ENCODE results near the gene NUB1. TPM values are rescaled to one million over a fixed set of nuclear protein-coding genes. Genes with fewer than 3 reads are reported as not detected.

NUB1 gene
- polyA plus RNA-seq, 3 donors: 32.0 to 39.2 (median 37.2) TPM

GRCh38 chr7:151422212-151422611 lies 80.6 kb downstream of the NUB1 start:
- 94% methylated on average over 2 of the region's 5 CpGs for WGBS (ENCODE audit: insufficient coverage)
- no peak for DNase-seq

GRCh38 chr7:151423226-151423625 lies 81.6 kb downstream of the NUB1 start:
- Mint-ChIP-seq H3K27ac (no peak overlapping the region), H3K9me3 (peaks cover 20 to 41% (median 39%) of the 10 kb centered on the region in 7 donors), H3K4me1 (peaks cover 2% of the 10 kb centered on the region), H3K4me3 (no peak overlapping the region), H3K27me3 (ENCODE audit: low read depth in 3 of 3) (peaks cover 2 to 5% (median 2%) of the 10 kb centered on the region in 3 donors), H3K36me3 (peaks cover 0 to 5% of the 10 kb centered on the region in 2 donors)
- no peak for TF ChIP-seq CTCF (IDR thresholded peaks at IDR 0.05)
- Histone ChIP-seq H3K27ac (ENCODE audit: low read depth in 1 of 2, low read length in 2 of 2) (no peak overlapping the region), H3K9ac (ENCODE audit: insufficient read depth, low read length, poor library complexity, severe bottlenecking) (no peak overlapping the region), H3K9me3 (replicated peaks in 1 of 2; ENCODE audit: control insufficient read depth in 1 of 2, insufficient read depth in 1 of 2, low read length in 2 of 2) (peaks cover 25 to 30% of the 10 kb centered on the region in 2 donors), H4K20me1 (ENCODE audit: insufficient read depth, low read length) (no peaks in the 10 kb centered on the region), H3K4me1 (ENCODE audit: control insufficient read depth in 1 of 2, insufficient read depth in 2 of 2, low read length in 2 of 2) (no peaks in the 10 kb centered on the region), H3K79me2 (ENCODE audit: insufficient read depth, low read length) (no peaks in the 10 kb centered on the region), H2AFZ (ENCODE audit: insufficient read depth, low read depth, low read length, poor library complexity, severe bottlenecking) (no peak overlapping the region), H3K4me2 (replicated peaks; ENCODE audit: extremely low read depth, low read length, poor library complexity, severe bottlenecking) (no peak overlapping the region), H3K4me3 (replicated peaks in 1 of 3; ENCODE audit: low read depth in 2 of 3, low read length in 3 of 3) (no peak overlapping the region), H3K36me3 (replicated peaks in 1 of 2; ENCODE audit: control insufficient read depth in 1 of 2, insufficient read depth in 2 of 2, low read length in 2 of 2) (no peaks in the 10 kb centered on the region), H3K27me3 (ENCODE audit: control insufficient read depth in 2 of 2, insufficient read depth in 2 of 2, low read length in 2 of 2) (no peaks in the 10 kb centered on the region)
- WGBS (ENCODE audit: insufficient coverage): 93% methylated on average over 5 of the region's 7 CpGs
- DNase-seq: no peak
- intact Hi-C loops (cut with micrococcal nuclease): no loop called here

More at GRCh38 chr7:151422212-151422611, 80.6 kb downstream of the NUB1 start:
- Mint-ChIP-seq H3K9me3 (peaks cover 20 to 41% (median 37%) of the 10 kb centered on the region in 7 donors), H3K27ac (no peak overlapping the region), H3K4me3 (no peak overlapping the region), H3K36me3 (peaks cover 5 to 6% of the 10 kb centered on the region in 2 donors), H3K4me1 (peaks cover 4% of the 10 kb centered on the region), H3K27me3 (ENCODE audit: low read depth in 3 of 3) (peaks cover 1 to 2% (median 2%) of the 10 kb centered on the region in 3 donors)
- Histone ChIP-seq H3K36me3 (replicated peaks in 1 of 2; ENCODE audit: control insufficient read depth in 1 of 2, insufficient read depth in 2 of 2, low read length in 2 of 2) (no peaks in the 10 kb centered on the region), H3K27ac (ENCODE audit: low read depth in 1 of 2, low read length in 2 of 2) (no peak overlapping the region), H3K4me1 (ENCODE audit: control insufficient read depth in 1 of 2, insufficient read depth in 2 of 2, low read length in 2 of 2) (peaks cover 2 to 3% of the 10 kb centered on the region in 2 donors), H3K27me3 (ENCODE audit: control insufficient read depth in 2 of 2, insufficient read depth in 2 of 2, low read length in 2 of 2) (no peaks in the 10 kb centered on the region), H2AFZ (ENCODE audit: insufficient read depth, low read depth, low read length, poor library complexity, severe bottlenecking) (no peak overlapping the region), H3K4me2 (replicated peaks; ENCODE audit: extremely low read depth, low read length, poor library complexity, severe bottlenecking) (no peak overlapping the region), H3K79me2 (ENCODE audit: insufficient read depth, low read length) (no peaks in the 10 kb centered on the region), H3K9me3 (replicated peaks in 1 of 2; ENCODE audit: control insufficient read depth in 1 of 2, insufficient read depth in 1 of 2, low read length in 2 of 2) (peaks cover 25 to 30% of the 10 kb centered on the region in 2 donors), H4K20me1 (ENCODE audit: insufficient read depth, low read length) (no peaks in the 10 kb centered on the region), H3K4me3 (replicated peaks in 1 of 3; ENCODE audit: low read depth in 2 of 3, low read length in 3 of 3) (no peak overlapping the region), H3K9ac (ENCODE audit: insufficient read depth, low read length, poor library complexity, severe bottlenecking) (no peak overlapping the region)
- intact Hi-C loops (cut with micrococcal nuclease): no loop called here
- no peak for TF ChIP-seq CTCF (IDR thresholded peaks at IDR 0.05)

All from CD14-positive monocyte (primary cell).